Measurements from ENCODE around the gene TBC1D4.
"Not testable (repeated sequence)": the region's sequence is repeated elsewhere in the genome, so short reads cannot be mapped to it uniquely, and the experiment has no call there.

The TBC1D4 gene

DNA sequence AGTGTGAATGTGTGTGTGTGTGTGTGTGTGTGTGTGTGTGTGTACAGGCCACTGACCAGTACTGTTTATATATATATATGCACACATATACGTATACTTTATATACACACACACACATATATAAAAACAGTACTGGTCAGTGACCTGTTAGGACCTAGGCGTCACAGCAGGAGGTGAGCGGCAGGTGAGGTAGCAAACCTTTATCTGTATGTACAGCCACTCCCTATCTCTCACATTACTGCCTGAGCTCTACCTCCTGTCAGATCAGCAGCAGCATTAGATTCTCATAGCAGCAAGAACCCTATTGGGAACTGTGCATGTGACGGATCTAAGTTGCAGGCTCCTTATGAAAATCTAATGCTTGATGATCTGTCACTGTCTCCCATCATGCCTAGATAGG, 34.5 kb downstream of the TBC1D4 start:
- no peak for DNase-seq

DNA sequence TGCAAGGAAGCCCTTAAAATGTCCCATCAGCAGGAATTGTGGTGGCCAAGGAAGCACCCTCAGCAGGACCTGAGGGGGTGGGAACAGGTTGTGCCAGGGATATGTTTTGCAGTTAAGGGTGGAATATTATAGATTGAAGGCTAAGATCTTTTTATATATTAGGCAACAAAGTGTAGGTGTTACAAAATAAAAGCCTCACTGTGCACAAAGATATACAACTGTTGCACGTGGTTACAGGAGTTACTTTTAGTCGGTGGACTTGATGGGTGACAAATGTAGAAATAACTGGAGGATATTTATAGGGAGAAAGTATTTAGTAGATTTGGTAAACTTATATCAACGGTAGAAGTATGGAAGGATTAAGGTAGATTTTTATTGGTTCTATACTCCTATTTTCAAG, 35.1 kb downstream of the TBC1D4 start:
- DNase-seq, result no peak

DNA sequence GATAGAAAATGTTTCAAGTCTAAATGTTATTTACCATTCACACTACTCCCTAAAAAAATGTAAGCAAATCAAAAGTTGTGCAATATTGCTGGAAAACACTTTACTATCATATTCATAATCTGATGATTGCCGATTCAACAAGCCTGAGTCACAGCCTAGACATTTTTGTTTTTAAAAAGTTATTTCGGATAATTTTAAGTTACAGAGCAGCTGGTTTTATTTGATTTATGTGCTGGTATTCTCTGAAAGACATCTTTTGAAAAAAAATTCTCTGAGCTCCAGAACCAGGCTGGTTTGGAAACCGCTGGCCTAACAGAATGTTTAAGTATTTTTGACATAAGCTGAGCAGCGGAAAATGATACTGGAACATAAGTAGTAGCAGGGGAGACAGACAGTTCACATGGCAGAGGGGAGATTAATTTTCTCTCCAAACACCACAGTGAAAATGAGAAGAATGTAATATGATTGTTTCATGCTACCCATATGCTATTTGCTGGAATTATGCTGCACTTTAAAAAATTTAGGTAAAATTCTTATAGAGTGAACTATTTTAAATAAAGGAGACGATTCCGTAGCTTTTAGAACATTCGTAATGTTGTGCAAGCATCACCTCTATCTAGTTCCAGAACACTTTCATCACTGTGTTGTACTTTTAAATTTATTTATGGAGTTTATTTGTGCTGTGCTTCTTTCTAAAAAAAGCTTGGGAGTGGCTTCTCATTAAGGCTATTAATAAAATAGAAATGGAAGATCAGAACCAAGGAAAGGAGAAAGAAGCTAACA, 36.1 kb downstream of the TBC1D4 start:
- DNase-seq, result peak; percentile 32

DNA sequence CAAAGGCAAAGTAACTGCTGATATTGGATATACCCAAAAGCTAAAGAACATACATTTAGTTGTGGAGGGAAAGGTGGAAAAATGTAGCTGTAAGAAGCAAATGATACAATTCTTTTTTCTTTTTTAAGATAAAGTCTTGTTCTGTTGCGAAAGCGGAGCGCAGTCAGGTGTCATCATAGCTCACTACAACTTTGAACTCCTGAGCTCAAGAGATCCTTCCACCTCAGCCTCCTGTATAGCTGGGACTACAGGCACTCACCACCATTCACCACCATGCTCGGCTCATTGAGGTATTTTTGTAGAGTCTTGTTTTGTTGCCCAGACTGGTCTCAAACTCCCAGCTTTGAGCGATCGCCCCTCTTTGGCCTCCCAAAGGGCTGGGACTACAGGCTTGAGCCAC, 38.0 kb downstream of the TBC1D4 start:
- no peak for DNase-seq

DNA sequence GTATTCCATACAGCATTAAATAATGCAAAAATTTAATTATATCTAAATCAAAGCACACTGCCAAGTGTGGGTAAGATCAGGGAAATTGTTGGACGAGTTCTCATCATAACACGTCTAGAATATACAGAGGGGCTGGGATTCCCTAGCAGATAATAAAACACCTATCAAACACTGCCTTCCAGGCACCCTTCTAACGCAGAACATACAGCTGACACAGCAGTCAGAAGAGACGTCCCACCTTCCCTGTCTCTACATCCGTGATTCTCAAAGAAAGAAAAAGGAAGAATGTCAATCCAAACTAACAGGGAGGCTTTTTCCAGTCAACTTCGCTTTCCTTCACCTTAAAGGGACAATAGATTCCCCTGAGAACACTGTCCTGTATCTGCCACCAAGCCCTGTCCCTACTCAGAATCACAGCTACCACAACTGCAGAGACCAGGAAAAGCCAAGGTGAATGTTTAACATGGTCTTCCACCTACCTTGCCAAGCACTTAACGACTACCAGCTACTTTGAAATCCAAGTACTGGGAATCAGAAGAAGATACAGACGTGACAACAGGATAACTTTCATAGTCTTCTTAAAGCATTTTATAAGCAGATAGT, 38.5 kb downstream of the TBC1D4 start:
- no peak for DNase-seq

DNA sequence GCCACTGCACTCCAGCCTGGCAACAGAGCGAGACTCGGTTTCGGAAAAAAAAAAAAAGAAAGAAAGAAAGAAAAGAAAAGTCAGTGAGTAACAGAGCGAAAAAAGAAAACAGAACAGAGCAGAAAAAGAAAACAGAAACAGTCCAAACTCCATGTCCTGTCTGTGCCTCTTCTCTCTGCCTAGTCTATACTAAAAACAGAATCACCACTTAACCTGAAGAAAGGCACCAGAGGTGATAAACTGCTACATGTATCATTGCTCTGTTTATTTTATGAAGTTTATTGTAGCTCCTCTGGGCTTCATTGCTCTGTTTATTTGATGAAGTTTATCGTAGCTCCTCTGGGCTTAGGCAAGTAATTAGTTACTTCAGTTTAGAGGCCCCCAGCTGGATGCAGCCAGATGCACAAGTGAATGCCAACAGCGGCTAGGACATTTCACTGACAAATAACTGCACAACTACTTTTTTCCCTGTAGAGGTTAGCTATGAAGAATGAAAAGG, 39.2 kb downstream of the TBC1D4 start:
- peak; percentile 3 for DNase-seq

DNA sequence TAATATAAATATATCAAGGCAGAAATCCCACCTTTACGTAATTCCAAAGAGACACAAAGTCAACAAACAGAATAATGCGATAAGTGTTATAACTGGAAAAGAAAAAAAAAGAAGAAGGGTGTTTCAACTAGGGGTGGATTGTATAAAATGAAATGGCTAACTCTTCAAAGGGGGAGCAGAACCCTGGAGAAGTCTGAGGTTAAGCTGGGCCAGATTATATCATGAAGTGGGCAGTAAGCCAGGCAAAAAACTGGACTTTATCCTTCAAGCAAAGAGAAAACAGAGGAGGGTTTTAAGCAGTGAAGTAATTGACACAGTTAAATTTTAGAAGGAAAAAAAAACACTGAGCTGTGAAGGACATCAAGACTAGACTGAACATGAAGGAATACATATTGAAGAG, 41.9 kb downstream of the TBC1D4 start:
- DNase-seq, result no peak

DNA sequence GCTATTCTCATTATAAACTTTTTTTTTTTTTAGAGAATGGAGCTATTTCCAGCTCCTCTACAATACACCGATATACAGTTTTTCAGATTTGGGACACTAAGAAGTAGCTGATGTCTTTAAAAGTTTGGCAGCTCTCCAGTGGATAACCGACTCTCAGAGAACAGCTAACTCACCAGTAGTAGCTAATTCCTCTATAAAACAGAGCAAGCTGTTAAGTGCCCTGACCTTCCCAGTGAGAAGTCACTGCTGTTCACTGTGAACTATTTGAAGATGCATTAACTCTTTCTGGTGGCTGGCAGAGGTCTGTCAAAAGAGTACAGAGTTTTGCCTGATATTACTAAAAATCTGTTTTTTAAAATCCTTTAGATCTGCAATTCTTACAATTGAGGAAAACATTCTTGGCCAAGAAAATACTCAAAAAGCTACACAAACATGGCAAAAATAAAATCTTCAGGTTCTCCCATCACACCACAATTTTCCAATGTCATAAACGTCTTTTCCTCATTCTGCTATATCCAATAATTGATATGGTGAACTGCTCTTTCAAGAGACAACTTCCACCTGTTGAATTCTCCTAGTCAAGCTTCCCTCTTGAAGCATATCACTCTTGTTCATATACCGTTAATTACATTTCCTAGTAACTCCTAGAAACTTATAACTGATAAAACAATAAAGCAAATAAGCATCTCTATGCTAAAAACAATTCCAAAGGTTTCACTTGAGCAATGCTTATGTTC, 44.2 kb downstream of the TBC1D4 start:
- peak; percentile 42 for DNase-seq

DNA sequence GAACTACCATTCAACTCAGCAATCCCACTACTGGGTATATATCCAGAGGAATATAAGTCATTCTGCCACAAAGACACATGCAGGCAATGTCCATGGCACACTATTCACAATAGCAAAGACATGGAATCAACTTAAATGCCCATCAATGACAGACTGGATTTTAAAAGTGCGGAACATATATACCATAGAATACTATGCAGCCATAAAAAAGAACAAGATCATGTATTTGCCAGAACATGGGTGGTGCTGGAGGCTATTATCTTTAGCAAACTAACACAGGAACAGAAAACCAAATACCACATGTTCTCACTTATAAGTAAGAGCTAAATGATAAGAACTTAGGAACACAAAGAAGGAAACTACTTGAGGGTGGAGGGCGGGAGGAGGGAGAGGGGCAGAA, 47.8 kb downstream of the TBC1D4 start:
- DNase-seq, result not testable (repeated sequence)

DNA sequence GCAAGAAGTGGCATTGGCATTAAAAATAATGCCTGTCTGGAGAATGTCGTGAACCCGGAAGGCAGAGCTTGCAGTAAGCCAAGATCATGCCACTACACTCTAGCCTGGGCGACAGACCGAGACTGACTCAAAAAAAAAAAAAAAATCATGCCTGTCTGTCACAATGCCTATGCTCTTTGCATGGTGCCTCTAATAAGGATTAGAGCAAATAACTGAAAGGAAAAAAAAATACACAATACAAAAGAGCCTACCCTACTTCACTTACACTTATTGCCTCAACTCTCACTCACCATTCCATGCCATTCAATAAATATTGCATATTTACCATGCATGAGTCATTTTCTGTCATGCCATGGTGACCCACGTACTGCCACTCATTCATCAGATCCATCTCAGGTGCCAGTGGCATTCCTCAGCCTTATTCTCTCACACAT, 49.1 kb downstream of the TBC1D4 start:
- no peak for DNase-seq

DNA sequence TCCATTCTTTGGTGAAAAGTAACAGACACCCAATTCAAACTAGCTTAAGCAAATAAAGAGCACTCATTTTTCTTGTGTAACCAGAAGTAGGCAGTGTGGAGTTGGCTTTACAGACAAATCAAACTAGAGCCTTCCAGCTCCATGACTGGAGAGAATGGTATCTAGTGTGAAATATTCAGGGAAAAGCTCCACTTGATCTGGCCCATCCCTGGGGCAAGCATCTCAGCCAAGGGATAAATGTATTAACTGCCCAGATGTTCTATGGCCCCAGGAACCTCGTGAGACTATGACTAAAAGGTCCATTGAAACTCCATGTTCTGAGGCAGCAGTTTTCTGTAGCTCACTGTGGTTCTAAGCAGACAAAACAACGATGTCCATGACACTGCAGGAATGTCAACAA, 49.9 kb downstream of the TBC1D4 start:
- DNase-seq, result peak; percentile 11

DNA sequence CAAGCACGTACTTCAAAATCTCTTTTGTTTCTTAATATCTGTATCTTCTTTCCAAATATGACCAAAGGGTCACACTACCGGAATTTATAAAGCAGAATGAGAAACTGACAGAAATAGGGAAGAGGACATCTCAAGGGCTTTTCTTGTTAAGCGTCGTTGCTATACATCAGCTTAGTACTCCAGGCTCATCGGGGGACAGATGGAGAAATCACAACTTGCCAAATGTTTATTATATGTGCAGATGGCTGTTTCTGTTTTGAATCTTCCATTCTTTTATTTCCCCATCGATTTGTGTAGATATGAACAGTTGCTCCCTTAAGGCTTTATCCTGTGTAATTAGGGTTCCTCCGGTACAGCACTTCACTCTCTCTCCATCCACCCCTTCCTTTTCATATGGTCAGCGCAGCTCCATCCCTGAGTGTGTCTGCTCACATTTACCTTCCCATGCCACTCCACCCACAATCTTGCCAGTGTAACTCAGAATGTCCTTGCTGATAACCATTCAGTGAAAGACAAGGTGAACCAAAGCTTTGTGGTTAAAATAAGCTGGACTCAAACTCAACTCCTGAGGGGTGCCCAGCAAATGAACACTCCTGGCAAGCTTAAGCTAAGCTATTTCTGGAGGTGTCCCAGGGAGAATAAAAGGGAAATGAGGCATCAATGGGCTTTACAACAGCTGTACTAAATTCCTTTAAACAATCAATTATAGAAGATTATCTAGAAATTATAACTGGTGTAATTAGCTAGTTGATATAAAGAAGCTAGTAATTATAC, 51.3 kb downstream of the TBC1D4 start:
- DNase-seq, result no peak

DNA sequence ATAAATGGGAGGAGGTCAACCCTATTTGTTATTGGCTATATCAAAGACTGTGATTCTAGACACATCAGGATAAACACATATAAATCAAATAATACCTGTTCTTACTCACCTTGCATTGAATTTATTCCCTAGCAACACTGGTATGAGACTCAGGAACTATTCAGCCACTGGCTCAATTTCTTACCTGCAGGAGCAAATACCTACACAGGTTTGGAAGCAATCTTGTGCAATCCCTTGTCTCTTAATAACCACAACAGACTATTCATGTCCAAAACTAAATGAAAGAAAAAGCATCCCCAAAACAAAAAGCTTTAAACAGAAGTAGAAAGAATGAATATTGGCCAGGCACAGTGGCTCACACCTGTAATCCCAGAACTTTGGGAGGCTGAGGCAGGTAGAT, 55.5 kb downstream of the TBC1D4 start:
- DNase-seq, result no peak

DNA sequence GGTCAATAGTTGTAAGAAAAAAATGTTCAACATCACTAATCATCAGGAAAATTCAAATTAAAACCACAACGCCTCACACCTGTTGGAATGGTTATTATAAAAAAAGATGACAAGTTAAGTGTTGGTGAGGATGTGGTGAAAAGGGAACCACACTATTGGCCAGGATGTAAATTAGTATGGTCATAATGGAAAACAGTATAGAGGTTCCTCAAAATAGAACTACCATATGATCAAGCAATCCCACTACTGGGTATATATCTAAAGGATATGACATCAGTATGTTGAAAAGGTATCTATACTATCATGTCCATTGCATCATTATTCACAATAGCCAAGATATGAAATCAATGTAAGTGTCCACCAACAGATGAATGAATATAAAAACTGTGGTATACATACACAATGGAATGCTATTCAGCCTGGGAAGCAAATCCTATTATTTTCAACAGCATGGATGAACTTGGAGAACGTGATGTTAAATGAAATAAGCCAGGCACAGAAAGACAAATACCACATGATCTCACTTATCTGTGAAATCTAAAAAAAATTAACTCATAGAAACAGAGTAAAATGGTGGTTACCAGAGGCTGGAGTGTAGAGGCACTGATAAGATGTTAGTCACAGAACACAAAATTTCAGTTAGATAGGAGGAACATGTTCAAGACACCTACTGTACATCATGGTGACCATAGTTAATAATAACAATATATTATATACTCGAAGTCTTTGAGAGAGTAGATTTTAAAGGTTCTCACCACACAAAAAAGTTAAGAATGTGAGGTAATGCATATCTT, 56.6 kb downstream of the TBC1D4 start:
- DNase-seq, result no peak

DNA sequence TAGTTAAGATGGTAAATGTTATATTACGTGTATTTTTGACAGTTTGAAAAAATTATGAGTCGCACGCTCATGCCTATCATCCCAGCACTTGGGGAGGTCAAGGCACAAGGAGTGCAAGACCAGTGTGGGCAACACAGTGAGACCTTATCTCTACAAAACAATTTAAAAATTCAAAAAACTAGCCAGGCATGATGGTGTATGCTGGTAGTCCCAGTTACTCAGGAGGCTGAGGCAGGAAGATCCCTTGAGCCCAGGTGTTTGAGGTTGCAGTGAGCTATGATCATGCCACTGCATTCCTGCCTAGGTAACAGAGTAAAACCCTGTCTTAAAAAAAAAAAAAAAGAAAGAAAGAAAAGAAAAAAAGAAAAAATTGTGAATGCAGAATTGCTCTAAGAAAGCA, 58.0 kb downstream of the TBC1D4 start:
- DNase-seq, result no peak

DNA sequence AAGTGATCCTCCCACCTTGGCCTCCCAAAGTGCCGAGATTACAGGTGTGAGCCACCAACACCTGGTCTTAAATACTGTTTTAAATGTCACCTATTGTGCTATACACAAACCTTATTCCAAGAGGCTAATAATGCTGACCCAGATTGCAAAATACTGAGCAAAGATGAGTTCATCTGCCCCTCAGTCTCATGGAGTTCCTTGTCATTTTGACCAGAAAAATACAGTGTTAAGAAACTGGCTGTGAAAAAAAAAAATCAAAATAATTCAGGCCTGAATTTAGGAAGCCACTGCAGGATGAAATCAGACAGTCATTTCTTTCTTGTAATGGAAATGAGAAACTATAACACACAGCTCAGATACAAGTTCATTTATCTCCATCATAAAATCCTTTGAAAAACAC, 59.9 kb downstream of the TBC1D4 start:
- DNase-seq, result no peak

DNA sequence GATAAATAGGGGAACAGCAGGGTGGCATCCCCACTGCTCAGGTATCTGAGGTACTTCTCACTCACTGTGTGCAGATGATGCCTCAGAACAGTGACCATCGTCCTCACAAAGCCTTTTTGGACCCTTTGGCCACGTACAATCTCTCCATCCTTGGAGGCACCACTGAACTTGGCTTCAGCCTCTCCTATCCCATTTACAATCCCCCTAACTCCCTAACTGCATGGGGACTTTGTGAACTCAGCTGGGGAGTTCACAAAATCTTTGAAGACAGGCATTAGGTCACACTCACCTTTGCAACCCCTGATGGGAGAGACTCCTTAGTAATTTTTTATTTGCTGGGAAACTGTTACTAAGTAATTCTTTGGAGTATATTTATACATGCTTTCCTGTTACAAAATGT, 60.8 kb downstream of the TBC1D4 start:
- no peak for DNase-seq

DNA sequence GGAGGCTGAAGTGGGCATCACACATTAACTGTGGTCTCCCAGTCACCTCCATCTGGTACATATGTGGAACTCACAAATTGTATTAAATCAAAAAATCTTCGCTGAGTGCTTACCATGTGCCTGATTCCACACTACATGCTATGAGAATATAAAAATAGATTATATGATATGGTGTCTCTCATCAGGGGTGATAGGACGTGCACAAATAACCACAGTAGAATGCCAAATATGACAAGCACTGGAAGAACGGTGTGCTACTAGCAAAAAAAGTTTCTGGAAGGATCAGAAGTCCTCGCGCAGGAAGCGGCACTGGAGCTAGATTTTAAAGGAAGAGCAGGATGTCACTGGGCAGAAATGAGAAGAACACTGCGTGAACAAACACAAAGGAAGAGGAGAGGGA, 62.3 kb downstream of the TBC1D4 start:
- DNase-seq, result no peak

DNA sequence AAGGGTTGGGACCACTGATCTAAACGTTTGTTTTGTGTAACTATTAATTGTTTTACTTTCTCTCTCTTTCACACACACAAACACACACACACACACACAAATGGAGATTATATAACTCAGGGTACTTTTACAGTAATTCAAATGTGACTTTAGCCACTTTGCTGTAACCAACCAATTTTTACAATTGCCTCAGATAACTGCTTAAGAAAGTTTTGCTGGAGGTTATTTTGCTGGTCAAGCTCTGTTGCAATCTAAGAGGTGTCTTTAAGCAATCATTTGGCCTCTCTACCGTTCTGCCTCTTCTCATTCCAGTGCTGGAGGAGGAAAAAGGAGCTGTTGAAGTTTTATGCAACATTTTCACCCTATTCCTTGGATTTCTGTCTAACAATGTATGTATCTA, 63.0 kb downstream of the TBC1D4 start:
- no peak for DNase-seq

DNA sequence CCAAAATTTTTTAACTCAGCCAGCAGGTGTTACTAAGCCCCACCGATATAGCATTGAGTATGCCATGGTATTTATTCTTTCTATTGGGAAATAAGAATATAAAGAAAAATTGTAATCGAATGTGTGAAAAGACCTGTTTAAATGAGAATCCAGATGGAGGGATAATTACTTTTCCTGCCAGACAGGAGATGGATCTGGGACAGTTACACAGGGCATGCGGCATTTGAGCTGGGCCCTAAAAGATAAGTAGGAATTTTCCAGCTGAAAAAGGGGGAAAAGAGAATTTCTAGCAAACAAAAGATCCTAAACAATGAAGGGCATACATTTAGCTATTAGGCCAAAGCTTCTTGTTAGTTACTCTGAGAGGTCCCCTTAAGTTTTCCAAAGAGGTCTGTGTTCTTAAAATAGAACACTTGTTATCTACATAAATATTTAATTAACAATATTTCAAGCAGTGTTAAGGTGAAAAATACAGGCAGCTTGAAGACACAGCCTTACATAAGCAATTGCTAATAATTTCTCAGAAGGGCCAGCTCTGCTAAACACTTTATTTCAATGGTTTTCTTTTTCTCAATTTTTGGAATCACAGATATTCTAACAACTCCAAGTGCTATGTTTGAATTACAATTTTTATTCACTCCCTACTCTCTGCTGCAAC, 63.7 kb downstream of the TBC1D4 start:
- no peak for DNase-seq

DNA sequence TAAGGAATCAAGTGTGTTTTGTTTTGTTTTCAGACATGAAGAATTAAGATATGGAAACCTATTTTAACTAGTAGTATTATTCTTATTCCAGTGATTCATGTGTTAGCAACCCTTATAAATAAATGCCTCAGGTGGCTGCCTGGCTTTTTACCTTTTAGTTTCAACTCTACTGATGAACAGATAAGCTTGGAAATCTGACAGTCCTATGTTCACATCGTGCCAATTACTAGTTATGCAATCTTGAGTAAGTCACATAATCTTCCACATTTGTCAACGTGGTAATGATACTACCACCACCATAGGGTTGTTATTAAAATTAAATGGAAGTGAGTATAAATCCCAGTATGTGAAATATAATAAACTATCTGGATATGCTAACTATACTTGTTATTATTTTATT, 64.3 kb downstream of the TBC1D4 start:
- no peak for DNase-seq

DNA sequence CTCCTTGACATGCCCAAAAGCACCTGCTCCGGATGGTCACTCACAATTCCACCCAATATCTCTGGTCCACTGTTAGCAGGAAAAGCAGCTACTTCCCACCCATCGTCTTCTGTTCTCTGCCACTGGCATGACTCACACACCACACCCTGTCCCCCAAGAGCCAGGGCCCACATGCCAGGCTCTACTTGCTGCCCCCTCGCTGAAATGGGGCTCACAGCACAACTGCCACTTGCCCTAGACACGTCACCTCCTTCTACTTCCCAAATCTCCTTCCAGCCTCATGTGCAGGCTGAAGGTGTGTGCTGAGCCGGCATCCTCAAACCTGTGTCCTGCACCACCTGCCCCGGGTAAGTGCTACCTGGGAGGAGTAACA, 65.0 kb downstream of the TBC1D4 start:
- DNase-seq, result no peak
